Neural progenitor cell (in vitro differentiated cells): ENCODE results near the gene LIPT2.

Source experiments
- EZH2 ChIP-seq: fragments of 200-600 bp; sonication (generic); IDR thresholded peaks from 2 replicates; pipeline ENCODE4 v1.6.1; 2017; ENCODE audit warnings: antibody characterized with exemption, mild to moderate bottlenecking, moderate library complexity
- EZH2phosphoT487 ChIP-seq: fragments of 200-600 bp; sonication (generic); IDR thresholded peaks from 2 replicates; pipeline ENCODE4 v1.6.1; 2017; ENCODE audit warnings: antibody characterized with exemption
- TF ChIP-seq, protein P1 (sequence below): fragments of 200-600 bp; sonication (generic); IDR thresholded peaks from 2 replicates; pipeline ENCODE4 v1.5.1; 2017; ENCODE audit warnings: antibody characterized with exemption, mild to moderate bottlenecking

DNA sequence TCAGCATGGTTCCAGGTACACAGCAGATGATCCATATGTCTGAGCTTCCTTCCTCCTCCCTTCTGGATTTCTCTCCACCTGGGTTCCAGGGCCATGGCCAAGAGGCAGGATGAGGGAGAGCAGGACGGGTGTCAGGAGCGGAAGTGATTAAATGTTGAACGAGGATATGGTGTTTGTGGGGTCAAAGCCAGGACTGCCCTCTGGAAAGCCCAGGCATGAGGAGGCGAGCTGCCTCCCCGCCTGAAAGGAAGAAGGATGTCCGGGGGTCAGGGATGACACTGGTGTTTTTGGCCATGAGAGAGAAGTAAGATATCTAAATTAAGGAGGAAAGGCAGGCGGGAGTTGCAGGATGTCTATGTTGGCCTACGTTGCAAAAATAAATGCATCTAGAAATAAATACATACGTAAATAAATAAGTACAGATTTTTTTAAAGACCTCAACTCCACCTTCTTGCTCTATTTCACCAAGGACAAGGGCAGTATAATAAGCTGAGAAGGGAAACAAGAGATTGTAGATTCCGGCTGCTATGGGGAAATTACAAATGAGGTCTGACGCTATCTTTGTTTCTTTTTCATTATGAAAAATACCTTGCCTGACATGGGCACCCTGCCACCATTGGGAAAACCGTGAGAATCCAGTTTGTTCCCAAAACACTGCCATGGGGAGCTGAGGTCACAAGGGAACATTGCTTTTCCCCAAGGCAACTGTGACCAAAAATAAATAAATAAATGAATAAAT, 27.6 kb upstream of the LIPT2 start:
- TF ChIP-seq, protein P1, sequence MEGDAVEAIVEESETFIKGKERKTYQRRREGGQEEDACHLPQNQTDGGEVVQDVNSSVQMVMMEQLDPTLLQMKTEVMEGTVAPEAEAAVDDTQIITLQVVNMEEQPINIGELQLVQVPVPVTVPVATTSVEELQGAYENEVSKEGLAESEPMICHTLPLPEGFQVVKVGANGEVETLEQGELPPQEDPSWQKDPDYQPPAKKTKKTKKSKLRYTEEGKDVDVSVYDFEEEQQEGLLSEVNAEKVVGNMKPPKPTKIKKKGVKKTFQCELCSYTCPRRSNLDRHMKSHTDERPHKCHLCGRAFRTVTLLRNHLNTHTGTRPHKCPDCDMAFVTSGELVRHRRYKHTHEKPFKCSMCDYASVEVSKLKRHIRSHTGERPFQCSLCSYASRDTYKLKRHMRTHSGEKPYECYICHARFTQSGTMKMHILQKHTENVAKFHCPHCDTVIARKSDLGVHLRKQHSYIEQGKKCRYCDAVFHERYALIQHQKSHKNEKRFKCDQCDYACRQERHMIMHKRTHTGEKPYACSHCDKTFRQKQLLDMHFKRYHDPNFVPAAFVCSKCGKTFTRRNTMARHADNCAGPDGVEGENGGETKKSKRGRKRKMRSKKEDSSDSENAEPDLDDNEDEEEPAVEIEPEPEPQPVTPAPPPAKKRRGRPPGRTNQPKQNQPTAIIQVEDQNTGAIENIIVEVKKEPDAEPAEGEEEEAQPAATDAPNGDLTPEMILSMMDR: no peak
- TF ChIP-seq EZH2 (no peak), EZH2phosphoT487 (no peak)
